ENCODE results near the gene ADCY5.

DNA sequence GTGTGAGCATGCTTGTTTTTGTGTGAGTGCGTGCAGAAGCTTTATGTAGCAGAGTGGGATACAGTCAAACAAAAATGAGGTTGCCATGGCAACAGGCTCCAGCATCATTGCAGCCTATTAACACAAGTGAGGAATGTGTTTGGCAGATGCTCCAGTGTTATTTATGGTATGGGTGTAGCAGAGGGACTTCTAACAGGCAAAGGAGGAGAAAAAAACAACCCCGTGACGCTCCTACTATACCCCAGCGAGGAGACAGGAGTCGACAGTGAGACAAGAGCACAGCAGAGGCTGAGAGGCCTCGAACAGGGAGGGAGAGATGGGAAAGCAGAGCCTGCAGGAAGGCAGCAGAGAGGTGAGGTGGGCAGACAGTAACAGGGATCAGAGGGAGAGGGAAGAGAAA, 4.9 kb downstream of the ADCY5 start:
- TF ChIP-seq CTCF (IDR thresholded peaks at IDR 0.05 in 8 of 11, conservative IDR thresholded peaks at IDR 0.05 in 3 of 11) (no peak), POLR2A (IDR thresholded peaks at IDR 0.05) (no peak), POLR2AphosphoS5 (IDR thresholded peaks at IDR 0.05) (no peak)

All from spleen (tissue), 7 donors.